Glutamatergic neuron (in vitro differentiated cells): Measurements from ENCODE around the gene MPPE1. TPM values are rescaled to one million over a fixed set of nuclear protein-coding genes. Genes with fewer than 3 reads are reported as not detected.

ENCODE experiments used
- DNase-seq: peaks from one replicate; pipeline ENCODE4 v3.0.0; 2022
- H3K27ac Mint-ChIP-seq: one replicate; pipeline ENCODE4 v1.8.0; 2020; ENCODE audit warnings: mild to moderate bottlenecking, mixed read lengths, inconsistent platforms; ENCODE audit not compliant: unreplicated experiment
- H3K27me3 Mint-ChIP-seq: one replicate; pipeline ENCODE4 v1.8.0; 2020; ENCODE audit warnings: mild to moderate bottlenecking, moderate library complexity, mixed read lengths, inconsistent platforms; ENCODE audit not compliant: unreplicated experiment
- H3K36me3 Mint-ChIP-seq: one replicate; pipeline ENCODE4 v1.8.0; 2020; ENCODE audit warnings: mild to moderate bottlenecking, mixed read lengths, inconsistent platforms; ENCODE audit not compliant: unreplicated experiment
- H3K4me1 Mint-ChIP-seq: one replicate; pipeline ENCODE4 v1.8.0; 2020; ENCODE audit warnings: mild to moderate bottlenecking, low read depth, mixed read lengths, inconsistent platforms; ENCODE audit not compliant: unreplicated experiment
- H3K4me3 Mint-ChIP-seq: one replicate; pipeline ENCODE4 v1.8.0; 2020; ENCODE audit warnings: mild to moderate bottlenecking, mixed read lengths, inconsistent platforms; ENCODE audit not compliant: unreplicated experiment
- H3K9me3 Mint-ChIP-seq: one replicate; pipeline ENCODE4 v1.8.0; 2020; ENCODE audit warnings: mild to moderate bottlenecking, moderate library complexity, mixed read lengths, inconsistent platforms; ENCODE audit not compliant: unreplicated experiment
- total RNA-seq: library from RNA; stranded (reverse); fragmentation: NEBNext Ultra II Directional; extraction: Animal tissue kit (Norgen Biotek cat#: 25700); gene quantifications from one replicate; pipeline ENCODE4 v1.2.1, GENCODE V29; 2021; ENCODE audit not compliant: unreplicated experiment
- TF ChIP-seq, protein P1 (sequence below): fragments of 200-600 bp; sonication (generic); IDR thresholded peaks from one replicate; pipeline ENCODE4 v1.5.0; 2021; ENCODE audit not compliant: partially characterized antibody, unreplicated experiment

Gene MPPE1
- total RNA-seq, 1 donor from 2014 or later, result 31.8 TPM

DNA sequence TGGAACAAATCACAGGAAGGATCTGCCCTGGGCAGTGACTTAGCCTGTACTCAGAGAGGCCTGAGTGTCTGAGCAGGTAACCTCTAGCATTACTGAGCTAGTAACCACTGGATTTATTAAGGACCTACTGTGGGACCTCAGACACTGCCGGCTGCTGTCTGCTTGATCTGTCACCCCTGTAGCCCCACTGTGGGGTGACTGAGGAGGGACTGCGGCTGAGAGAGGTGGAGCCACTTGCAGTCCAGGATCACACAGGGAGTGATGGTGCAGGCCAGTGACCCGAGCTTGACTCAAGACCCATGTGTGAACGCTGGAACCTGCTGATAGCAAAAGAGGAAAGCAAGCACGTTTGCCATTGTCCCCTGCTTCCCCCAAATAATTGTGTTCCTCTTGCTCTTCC lies 41.4 kb downstream of the MPPE1 start:
- H3K4me1 Mint-ChIP-seq, result no peaks in the 10 kb centered on the region
- no peak overlapping the region for H3K27ac Mint-ChIP-seq
- TF ChIP-seq, protein P1, sequence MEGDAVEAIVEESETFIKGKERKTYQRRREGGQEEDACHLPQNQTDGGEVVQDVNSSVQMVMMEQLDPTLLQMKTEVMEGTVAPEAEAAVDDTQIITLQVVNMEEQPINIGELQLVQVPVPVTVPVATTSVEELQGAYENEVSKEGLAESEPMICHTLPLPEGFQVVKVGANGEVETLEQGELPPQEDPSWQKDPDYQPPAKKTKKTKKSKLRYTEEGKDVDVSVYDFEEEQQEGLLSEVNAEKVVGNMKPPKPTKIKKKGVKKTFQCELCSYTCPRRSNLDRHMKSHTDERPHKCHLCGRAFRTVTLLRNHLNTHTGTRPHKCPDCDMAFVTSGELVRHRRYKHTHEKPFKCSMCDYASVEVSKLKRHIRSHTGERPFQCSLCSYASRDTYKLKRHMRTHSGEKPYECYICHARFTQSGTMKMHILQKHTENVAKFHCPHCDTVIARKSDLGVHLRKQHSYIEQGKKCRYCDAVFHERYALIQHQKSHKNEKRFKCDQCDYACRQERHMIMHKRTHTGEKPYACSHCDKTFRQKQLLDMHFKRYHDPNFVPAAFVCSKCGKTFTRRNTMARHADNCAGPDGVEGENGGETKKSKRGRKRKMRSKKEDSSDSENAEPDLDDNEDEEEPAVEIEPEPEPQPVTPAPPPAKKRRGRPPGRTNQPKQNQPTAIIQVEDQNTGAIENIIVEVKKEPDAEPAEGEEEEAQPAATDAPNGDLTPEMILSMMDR, result no peak
- H3K4me3 Mint-ChIP-seq, result no peak overlapping the region
- H3K9me3 Mint-ChIP-seq, result peaks cover 1% of the 10 kb centered on the region
- DNase-seq, result no peak
- H3K27me3 Mint-ChIP-seq, result peaks cover 5% of the 10 kb centered on the region
- peaks cover 9% of the 10 kb centered on the region for H3K36me3 Mint-ChIP-seq

- TF ChIP-seq, protein P1, result no peak
- H3K9me3 Mint-ChIP-seq, result peaks cover 2% of the 10 kb centered on the region
- no peak overlapping the region for H3K27ac Mint-ChIP-seq
- no peak overlapping the region for H3K4me3 Mint-ChIP-seq
- peaks cover 12% of the 10 kb centered on the region for H3K36me3 Mint-ChIP-seq
- peaks cover 5% of the 10 kb centered on the region for H3K27me3 Mint-ChIP-seq
- DNase-seq, result no peak
- no peaks in the 10 kb centered on the region for H3K4me1 Mint-ChIP-seq
These were observed 41.8 kb downstream of the MPPE1 start for GRCh38 chr18:11866329-11866728.

- Mint-ChIP-seq H3K4me3 (no peak overlapping the region), H3K27ac (no peak overlapping the region), H3K9me3 (peaks cover 2% of the 10 kb centered on the region), H3K27me3 (peaks cover 5% of the 10 kb centered on the region), H3K4me1 (no peaks in the 10 kb centered on the region), H3K36me3 (peaks cover 17% of the 10 kb centered on the region)
- DNase-seq, result no peak
- TF ChIP-seq, protein P1, result no peak
These were observed 43.0 kb downstream of the MPPE1 start for GRCh38 chr18:11865071-11865470.

DNA sequence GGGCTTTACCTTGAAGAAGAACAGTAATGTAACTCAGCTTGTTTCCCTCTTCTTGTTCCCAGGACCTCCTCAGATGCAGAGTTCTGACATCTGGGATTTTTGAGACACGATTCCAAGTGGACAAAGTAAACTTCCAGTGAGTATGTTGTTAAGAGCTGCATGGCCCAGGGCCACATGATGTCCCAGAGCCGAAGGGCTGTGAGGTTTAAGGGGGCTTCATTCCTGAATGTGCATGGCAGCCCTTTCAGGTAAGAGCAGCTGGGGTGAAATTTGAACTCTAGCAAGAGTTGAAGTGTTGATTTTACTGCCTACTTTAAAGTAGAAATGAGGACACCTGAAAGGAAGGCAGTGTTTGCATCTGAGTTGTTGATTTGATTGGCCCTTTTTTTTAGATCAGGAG lies 43.6 kb downstream of the MPPE1 start:
- H3K27ac Mint-ChIP-seq, result no peak overlapping the region
- H3K36me3 Mint-ChIP-seq, result peaks cover 17% of the 10 kb centered on the region
- H3K27me3 Mint-ChIP-seq, result peaks cover 5% of the 10 kb centered on the region
- no peak overlapping the region for H3K4me3 Mint-ChIP-seq
- no peaks in the 10 kb centered on the region for H3K4me1 Mint-ChIP-seq
- DNase-seq, result no peak
- TF ChIP-seq, protein P1, result no peak
- H3K9me3 Mint-ChIP-seq, result peaks cover 2% of the 10 kb centered on the region

- Mint-ChIP-seq H3K27ac (no peak overlapping the region), H3K4me3 (no peak overlapping the region), H3K36me3 (peaks cover 17% of the 10 kb centered on the region), H3K27me3 (peaks cover 5% of the 10 kb centered on the region), H3K9me3 (peaks cover 2% of the 10 kb centered on the region), H3K4me1 (no peaks in the 10 kb centered on the region)
- TF ChIP-seq, protein P1, result no peak
- DNase-seq, result no peak
These were observed 45.5 kb downstream of the MPPE1 start for GRCh38 chr18:11862468-11863137.
